BJ (cell line): ENCODE results near the gene HMGB3. TPM values are rescaled to one million over a fixed set of nuclear protein-coding genes. Genes with fewer than 3 reads are reported as not detected.
"Not testable (repeated sequence)": the region's sequence is repeated elsewhere in the genome, so short reads cannot be mapped to it uniquely, and the experiment has no call there.

Source experiments
- CTCF ChIA-PET: fragments of 350-600 bp; formaldehyde crosslinking; extraction: SDS; loops from one replicate; lab custom pipeline; 2021; ENCODE audit warnings: antibody characterized with exemption, inconsistent platforms; lab: Yijun Ruan, JAX
- POLR2A ChIA-PET: fragments of 300-600 bp; sonication (Branson Sonifier 250); formaldehyde crosslinking; extraction: SDS; loops from one replicate; lab custom pipeline; 2021; ENCODE audit warnings: antibody characterized with exemption; lab: Charles Lee
- DNase-seq: peaks from one replicate; pipeline ENCODE4 v3.0.0-alpha.2; 2011; ENCODE audit warnings: low read depth
- H3K27me3 ChIP-seq: 2 replicates; pipeline ENCODE4 v1.6.0; 2011; ENCODE audit warnings: low read length; ENCODE audit not compliant: control insufficient read depth, insufficient read depth
- H3K36me3 ChIP-seq: 2 replicates; pipeline ENCODE4 v1.5.1; 2011; ENCODE audit warnings: low read length; ENCODE audit not compliant: control insufficient read depth, insufficient read depth
- H3K4me3 ChIP-seq: 2 replicates; pipeline ENCODE4 v1.5.1; 2011; ENCODE audit warnings: low read depth, mild to moderate bottlenecking, control low read depth, low read length
- polyA plus RNA-seq: library from polyadenylated mRNA; depleted of rRNA; stranded (reverse); fragments of >200 nt; gene quantifications from 2 replicates; pipeline ENCODE4 v1.2.3, GENCODE V29; 2011
- TF ChIP-seq, protein P1 (sequence below): IDR thresholded peaks from 2 replicates; pipeline ENCODE4 v1.5.1; 2011; ENCODE audit warnings: low read depth, mild to moderate bottlenecking, control low read depth, inconsistent platforms, low read length, moderate library complexity; ENCODE audit not compliant: insufficient read depth

The HMGB3 gene
- polyA plus RNA-seq, 1 experiment, result 8.1 TPM

- TF ChIP-seq, protein P1, sequence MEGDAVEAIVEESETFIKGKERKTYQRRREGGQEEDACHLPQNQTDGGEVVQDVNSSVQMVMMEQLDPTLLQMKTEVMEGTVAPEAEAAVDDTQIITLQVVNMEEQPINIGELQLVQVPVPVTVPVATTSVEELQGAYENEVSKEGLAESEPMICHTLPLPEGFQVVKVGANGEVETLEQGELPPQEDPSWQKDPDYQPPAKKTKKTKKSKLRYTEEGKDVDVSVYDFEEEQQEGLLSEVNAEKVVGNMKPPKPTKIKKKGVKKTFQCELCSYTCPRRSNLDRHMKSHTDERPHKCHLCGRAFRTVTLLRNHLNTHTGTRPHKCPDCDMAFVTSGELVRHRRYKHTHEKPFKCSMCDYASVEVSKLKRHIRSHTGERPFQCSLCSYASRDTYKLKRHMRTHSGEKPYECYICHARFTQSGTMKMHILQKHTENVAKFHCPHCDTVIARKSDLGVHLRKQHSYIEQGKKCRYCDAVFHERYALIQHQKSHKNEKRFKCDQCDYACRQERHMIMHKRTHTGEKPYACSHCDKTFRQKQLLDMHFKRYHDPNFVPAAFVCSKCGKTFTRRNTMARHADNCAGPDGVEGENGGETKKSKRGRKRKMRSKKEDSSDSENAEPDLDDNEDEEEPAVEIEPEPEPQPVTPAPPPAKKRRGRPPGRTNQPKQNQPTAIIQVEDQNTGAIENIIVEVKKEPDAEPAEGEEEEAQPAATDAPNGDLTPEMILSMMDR, result no peak
Observed at GRCh38 chrX:150955590-150955989, 27.5 kb upstream of the HMGB3 start.

GRCh38 chrX:150958177-150958576 is 25.0 kb upstream of the HMGB3 start:
- ChIA-PET POLR2A (no interaction called here), CTCF (no interaction called here)
- H3K36me3 ChIP-seq, result no peaks in the 10 kb centered on the region
- no peaks in the 10 kb centered on the region for H3K27me3 ChIP-seq
- H3K4me3 ChIP-seq, result no peak overlapping the region
- TF ChIP-seq, protein P1, result no peak
- DNase-seq, result no peak

More at GRCh38 chrX:150955590-150955989, 27.5 kb upstream of the HMGB3 start:
- CTCF ChIA-PET, result no interaction called here
- DNase-seq, result no peak
- Histone ChIP-seq H3K4me3 (no peak overlapping the region), H3K36me3 (no peaks in the 10 kb centered on the region), H3K27me3 (no peaks in the 10 kb centered on the region)
- POLR2A ChIA-PET, result no interaction called here

GRCh38 chrX:150959557-150959956 is 23.6 kb upstream of the HMGB3 start:
- no peak for DNase-seq
- Histone ChIP-seq H3K4me3 (no peak overlapping the region), H3K27me3 (no peaks in the 10 kb centered on the region), H3K36me3 (no peaks in the 10 kb centered on the region)
- TF ChIP-seq, protein P1, result no peak
- POLR2A ChIA-PET, result no interaction called here
- CTCF ChIA-PET, result no interaction called here

- Histone ChIP-seq H3K4me3 (no peak overlapping the region), H3K27me3 (no peaks in the 10 kb centered on the region), H3K36me3 (no peaks in the 10 kb centered on the region)
- ChIA-PET CTCF (no interaction called here), POLR2A (no interaction called here)
- no peak for DNase-seq
- TF ChIP-seq, protein P1, result no peak
Observed at GRCh38 chrX:150961631-150962030, 21.5 kb upstream of the HMGB3 start.

GRCh38 chrX:150964416-150964815 is 18.7 kb upstream of the HMGB3 start:
- CTCF ChIA-PET, POLR2A ChIA-PET: not testable (repeated sequence)

DNA sequence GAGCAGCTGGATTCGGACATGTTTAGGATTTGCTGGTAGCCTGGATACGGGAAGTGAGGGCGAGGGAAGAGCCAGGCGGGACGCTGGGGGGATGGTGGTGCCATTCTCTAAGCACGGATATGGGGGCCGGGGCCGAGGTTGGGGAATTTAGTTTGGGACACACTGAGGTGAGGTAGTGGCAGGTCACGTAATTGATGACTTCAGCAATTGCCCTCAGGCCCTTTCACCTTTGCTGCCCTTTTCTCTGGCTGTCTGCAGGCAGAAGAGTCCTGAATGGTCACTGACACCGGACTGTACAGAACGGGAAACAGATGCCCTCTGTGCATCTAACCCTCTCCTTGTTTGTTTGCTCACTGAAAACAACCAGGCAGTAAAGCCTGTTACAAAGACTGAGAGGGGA is 16.9 kb upstream of the HMGB3 start:
- TF ChIP-seq, protein P1, result no peak
- no peaks in the 10 kb centered on the region for H3K27me3 ChIP-seq
- no peaks in the 10 kb centered on the region for H3K36me3 ChIP-seq
- POLR2A ChIA-PET, result no interaction called here
- no peak for DNase-seq
- no peak overlapping the region for H3K4me3 ChIP-seq
- CTCF ChIA-PET, result interaction anchor here (0.6 kb wide), 1 partner anchor 26 kb away, joined by 3 read pairs; no protein-coding TSS in a partner anchor

More at GRCh38 chrX:150964416-150964815, 18.7 kb upstream of the HMGB3 start:
- not testable (repeated sequence) for DNase-seq, H3K4me3 ChIP-seq, H3K27me3 ChIP-seq, H3K36me3 ChIP-seq
